Endodermal cell (in vitro differentiated cells): Measurements from ENCODE around the gene SIN3B. TPM values are rescaled to one million over a fixed set of nuclear protein-coding genes. Genes with fewer than 3 reads are reported as not detected.
"Not testable (repeated sequence)": the region's sequence is repeated elsewhere in the genome, so short reads cannot be mapped to it uniquely, and the experiment has no call there.

Experiments used
- DNase-seq: peaks from one replicate; pipeline ENCODE4 v3.0.0-alpha.2; 2017
- H3K27ac ChIP-seq: 2 replicates; pipeline ENCODE4 v1.5.1; 2013; ENCODE audit warnings: mild to moderate bottlenecking, low read depth, low read length, moderate library complexity
- H3K27me3 ChIP-seq: 2 replicates; pipeline ENCODE4 v1.6.1; 2013; ENCODE audit warnings: mild to moderate bottlenecking, low read length, moderate library complexity; ENCODE audit not compliant: insufficient read depth, control insufficient read depth, poor library complexity, severe bottlenecking
- H3K36me3 ChIP-seq: 2 replicates; pipeline ENCODE4 v1.7.0; 2013; ENCODE audit warnings: mild to moderate bottlenecking, low read length, moderate library complexity; ENCODE audit not compliant: control insufficient read depth, insufficient read depth
- H3K4me1 ChIP-seq: one replicate; pipeline ENCODE4 v1.7.0; 2013; ENCODE audit warnings: low read length; ENCODE audit not compliant: control insufficient read depth, insufficient read depth
- H3K4me3 ChIP-seq: 2 replicates; pipeline ENCODE4 v1.5.1; 2013; ENCODE audit warnings: mild to moderate bottlenecking, low read length, moderate library complexity
- H3K9ac ChIP-seq: 2 replicates; pipeline ENCODE4 v1.6.1; 2013; ENCODE audit warnings: mild to moderate bottlenecking, low read length, moderate library complexity; ENCODE audit not compliant: poor library complexity, severe bottlenecking; ENCODE audit errors: extremely low read depth
- H3K9me3 ChIP-seq: 2 replicates; pipeline ENCODE4 v1.6.1; 2013; ENCODE audit warnings: mild to moderate bottlenecking, low read length, moderate library complexity; ENCODE audit not compliant: control insufficient read depth
- H3K27ac Mint-ChIP-seq: 2 replicates; pipeline ENCODE4 v1.8.0; 2020; ENCODE audit warnings: mixed read lengths
- H3K27me3 Mint-ChIP-seq: 2 replicates; pipeline ENCODE4 v1.8.0; 2021; ENCODE audit warnings: mild to moderate bottlenecking, mixed read lengths; ENCODE audit not compliant: insufficient read depth
- H3K36me3 Mint-ChIP-seq: 2 replicates; pipeline ENCODE4 v1.8.0; 2020; ENCODE audit warnings: low read depth, mixed read lengths
- H3K4me1 Mint-ChIP-seq: 2 replicates; pipeline ENCODE4 v1.8.0; 2020; ENCODE audit warnings: mixed read lengths
- H3K4me3 Mint-ChIP-seq: 2 replicates; pipeline ENCODE4 v1.8.0; 2020; ENCODE audit warnings: mild to moderate bottlenecking, moderate library complexity, mixed read lengths
- H3K9me3 Mint-ChIP-seq: 2 replicates; pipeline ENCODE4 v1.8.0; 2020; ENCODE audit warnings: mild to moderate bottlenecking, mixed read lengths
- CTCF ChIP-seq: fragments of 200-600 bp; sonication (generic); conservative IDR thresholded peaks from 2 replicates; pipeline ENCODE4 v1.5.0; 2021; ENCODE audit warnings: antibody characterized with exemption, mild to moderate bottlenecking
- WGBS, 2 experiments: methylation state at CpG; one replicate each; pipeline versions ENCODE4 v1.1.5 to v1.1.7; 2013; ENCODE audit warnings: missing lambda C conversion rate in 2 of 2, mixed read lengths in 1 of 2; ENCODE audit not compliant: insufficient coverage in 1 of 2, insufficient read length in 1 of 2; 5-methylcytosine and 5-hydroxymethylcytosine counted together
- total RNA-seq, 2 donors: library from RNA; stranded (reverse); fragmentation: NEBNext Ultra II Directional in 1 of 2; extraction: Animal tissue kit (Norgen Biotek cat#: 25700) in 1 of 2; gene quantifications; 2 replicates in 1 of 2; 3 replicates in 1 of 2; pipeline ENCODE4 v1.2.1, GENCODE V29; 2021

The SIN3B gene
- total RNA-seq, 2 donors from 2014 or later = 68.0 to 78.4 TPM

GRCh38 chr19:16797876-16798275 is 31.3 kb upstream of the SIN3B start:
- Histone ChIP-seq H3K4me1 (no peaks in the 10 kb centered on the region), H3K4me3 (no peak overlapping the region), H3K9me3 (peaks cover 5% of the 10 kb centered on the region), H3K36me3 (no peaks in the 10 kb centered on the region), H3K9ac (no peak overlapping the region), H3K27ac (no peak overlapping the region), H3K27me3 (no peaks in the 10 kb centered on the region)
- no peak for TF ChIP-seq CTCF
- 83 to 86% methylated on average over 2 to 3 of the region's 3 CpGs for WGBS, 2 experiments
- no peaks in the 10 kb centered on the region for H3K36me3 Mint-ChIP-seq
- H3K4me3 Mint-ChIP-seq = no peak overlapping the region
- DNase-seq = no peak
- no peak overlapping the region for H3K27ac Mint-ChIP-seq
- peaks cover 18% of the 10 kb centered on the region for H3K9me3 Mint-ChIP-seq
- no peaks in the 10 kb centered on the region for H3K27me3 Mint-ChIP-seq
- H3K4me1 Mint-ChIP-seq = no peaks in the 10 kb centered on the region

- H3K9ac ChIP-seq, H3K36me3 Mint-ChIP-seq, H3K4me3 Mint-ChIP-seq, H3K27me3 Mint-ChIP-seq, H3K4me1 ChIP-seq, H3K9me3 ChIP-seq, H3K27me3 ChIP-seq, H3K27ac ChIP-seq, H3K4me1 Mint-ChIP-seq, DNase-seq, H3K36me3 ChIP-seq, H3K27ac Mint-ChIP-seq, H3K4me3 ChIP-seq: not testable (repeated sequence)
- peaks cover 21% of the 10 kb centered on the region for H3K9me3 Mint-ChIP-seq
- WGBS, 2 experiments = 85 to 95% methylated on average over 4 to 6 of the region's 6 CpGs
These were observed 30.9 kb upstream of the SIN3B start for GRCh38 chr19:16798326-16798725.

GRCh38 chr19:16799740-16800139 is 29.5 kb upstream of the SIN3B start:
- no peak for TF ChIP-seq CTCF
- Mint-ChIP-seq H3K4me1 (no peaks in the 10 kb centered on the region), H3K9me3 (peaks cover 19% of the 10 kb centered on the region), H3K27ac (no peak overlapping the region), H3K4me3 (no peak overlapping the region), H3K36me3 (no peaks in the 10 kb centered on the region), H3K27me3 (no peaks in the 10 kb centered on the region)
- H3K27ac ChIP-seq = no peak overlapping the region
- no peak overlapping the region for H3K9ac ChIP-seq
- no peaks in the 10 kb centered on the region for H3K36me3 ChIP-seq
- no peaks in the 10 kb centered on the region for H3K27me3 ChIP-seq
- H3K9me3 ChIP-seq = peaks cover 5% of the 10 kb centered on the region
- H3K4me1 ChIP-seq = no peaks in the 10 kb centered on the region
- H3K4me3 ChIP-seq = no peak overlapping the region
- no peak for DNase-seq
- 93 to 96% methylated on average over 4 to 16 of the region's 16 CpGs for WGBS, 2 experiments

- no peak for TF ChIP-seq CTCF
- peaks cover 10% of the 10 kb centered on the region for H3K9me3 Mint-ChIP-seq
- H3K4me3 ChIP-seq = no peak overlapping the region
- no peaks in the 10 kb centered on the region for H3K36me3 ChIP-seq
- H3K4me3 Mint-ChIP-seq = no peak overlapping the region
- no peaks in the 10 kb centered on the region for H3K36me3 Mint-ChIP-seq
- 84 to 100% methylated on average over 1 to 8 of the region's 8 CpGs for WGBS, 2 experiments
- no peak overlapping the region for H3K9ac ChIP-seq
- H3K27me3 ChIP-seq = no peaks in the 10 kb centered on the region
- no peaks in the 10 kb centered on the region for H3K4me1 Mint-ChIP-seq
- no peak overlapping the region for H3K27ac Mint-ChIP-seq
- DNase-seq = no peak
- no peaks in the 10 kb centered on the region for H3K27me3 Mint-ChIP-seq
- no peaks in the 10 kb centered on the region for H3K9me3 ChIP-seq
- H3K4me1 ChIP-seq = no peaks in the 10 kb centered on the region
- H3K27ac ChIP-seq = no peak overlapping the region
These were observed 27.6 kb upstream of the SIN3B start for GRCh38 chr19:16801600-16802013.
